Measurements from ENCODE around the gene APLP2.

Gene APLP2

GRCh38 chr11:130162733-130163132 is 93.0 kb downstream of the APLP2 start:
- Histone ChIP-seq H2AFZ (ENCODE audit: low read depth, low read length) (no peak overlapping the region), H3K79me2 (ENCODE audit: low read length) (peaks cover 66% of the 10 kb centered on the region), H3K4me3 (ENCODE audit: low read length) (no peak overlapping the region), H3K27ac (ENCODE audit: low read length) (no peak overlapping the region), H3K36me3 (replicated peaks; ENCODE audit: low read depth, low read length) (peaks cover 9% of the 10 kb centered on the region), H3K27me3 (ENCODE audit: low read depth, low read length) (peaks cover 17% of the 10 kb centered on the region), H3K4me1 (ENCODE audit: low read length) (peaks cover 64% of the 10 kb centered on the region), H3K9ac (ENCODE audit: low read length) (no peak overlapping the region), H3K9me3 (ENCODE audit: insufficient read depth, low read length) (no peaks in the 10 kb centered on the region), H3K4me2 (ENCODE audit: low read length) (peak overlapping the region; percentile 90), H4K20me1 (ENCODE audit: insufficient read depth, low read length) (peaks cover 47% of the 10 kb centered on the region)
- no peak for TF ChIP-seq EZH2phosphoT487 (IDR thresholded peaks at IDR 0.05; ENCODE audit: low read depth)
- no peak for TF ChIP-seq CTCF (IDR thresholded peaks at IDR 0.05; ENCODE audit: low read depth, low read length)

GRCh38 chr11:130163346-130164220 is 93.9 kb downstream of the APLP2 start:
- Histone ChIP-seq H2AFZ (ENCODE audit: low read depth, low read length) (no peak overlapping the region), H3K4me2 (ENCODE audit: low read length) (peak overlapping the region; percentile 90), H3K4me1 (ENCODE audit: low read length) (peaks cover 70% of the 10 kb centered on the region), H3K9me3 (ENCODE audit: insufficient read depth, low read length) (no peaks in the 10 kb centered on the region), H3K36me3 (replicated peaks; ENCODE audit: low read depth, low read length) (peaks cover 10% of the 10 kb centered on the region), H3K4me3 (ENCODE audit: low read length) (peak overlapping the region; percentile 42), H4K20me1 (ENCODE audit: insufficient read depth, low read length) (peaks cover 56% of the 10 kb centered on the region), H3K27me3 (ENCODE audit: low read depth, low read length) (peaks cover 9% of the 10 kb centered on the region), H3K79me2 (ENCODE audit: low read length) (peaks cover 75% of the 10 kb centered on the region), H3K9ac (ENCODE audit: low read length) (peak overlapping the region; percentile 19; the same call in 1 of the 2 replicates), H3K27ac (ENCODE audit: low read length) (peak overlapping the region; percentile 40)
- TF ChIP-seq CTCF (IDR thresholded peaks at IDR 0.05; ENCODE audit: low read depth, low read length) (no peak), EZH2phosphoT487 (IDR thresholded peaks at IDR 0.05; ENCODE audit: low read depth) (no peak)

- Histone ChIP-seq H3K9me3 (ENCODE audit: insufficient read depth, low read length) (no peaks in the 10 kb centered on the region), H3K4me2 (ENCODE audit: low read length) (peak overlapping the region; percentile 90), H3K79me2 (ENCODE audit: low read length) (peaks cover 80% of the 10 kb centered on the region), H3K4me1 (ENCODE audit: low read length) (peaks cover 70% of the 10 kb centered on the region), H3K36me3 (replicated peaks; ENCODE audit: low read depth, low read length) (peaks cover 11% of the 10 kb centered on the region), H2AFZ (ENCODE audit: low read depth, low read length) (no peak overlapping the region), H3K9ac (ENCODE audit: low read length) (no peak overlapping the region), H4K20me1 (ENCODE audit: insufficient read depth, low read length) (peaks cover 59% of the 10 kb centered on the region), H3K4me3 (ENCODE audit: low read length) (peak overlapping the region; percentile 42), H3K27me3 (ENCODE audit: low read depth, low read length) (peaks cover 3% of the 10 kb centered on the region), H3K27ac (ENCODE audit: low read length) (peak overlapping the region; percentile 40)
- no peak for TF ChIP-seq EZH2phosphoT487 (IDR thresholded peaks at IDR 0.05; ENCODE audit: low read depth)
- no peak for TF ChIP-seq CTCF (IDR thresholded peaks at IDR 0.05; ENCODE audit: low read depth, low read length)
Measured at GRCh38 chr11:130164221-130164570, 94.5 kb downstream of the APLP2 start.

DNA sequence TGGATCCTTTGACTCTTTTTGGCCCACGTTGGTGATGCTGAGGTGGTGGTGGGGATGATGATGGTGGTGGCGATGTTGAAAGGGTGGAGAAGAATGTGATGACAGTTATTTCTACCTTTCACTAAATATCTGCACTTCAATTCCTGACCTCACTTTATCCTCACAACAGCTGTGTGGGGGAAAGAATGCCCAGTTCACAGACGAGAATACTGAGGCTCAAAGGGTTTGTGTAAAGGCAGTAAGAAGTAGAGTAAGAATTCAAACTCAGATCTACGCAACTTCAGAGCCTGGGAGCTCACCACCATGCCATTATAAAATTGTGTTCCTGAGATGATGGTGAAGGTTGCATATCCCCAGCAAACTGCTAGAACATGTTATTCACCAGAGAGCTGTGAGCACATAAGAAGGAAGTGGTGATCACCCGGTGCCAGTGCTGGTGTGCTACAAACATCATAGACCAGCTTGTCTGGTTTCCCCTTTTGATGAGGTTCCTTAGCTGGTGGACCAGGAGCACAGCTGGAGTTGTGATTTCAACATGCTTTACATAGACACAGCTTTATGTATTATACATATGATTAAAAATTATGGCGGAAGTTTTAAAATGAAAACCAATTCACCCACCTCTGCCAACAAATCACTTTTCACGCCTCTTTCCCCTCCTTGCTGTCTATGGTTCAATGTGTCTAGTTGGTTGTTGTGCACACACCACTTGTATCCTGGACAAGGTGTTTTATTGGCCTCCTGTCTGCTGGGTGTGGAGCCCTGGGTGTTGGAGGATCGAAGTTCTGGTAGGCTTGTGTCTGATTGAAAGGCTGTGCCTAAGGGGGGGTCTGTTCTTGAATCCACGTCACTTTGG is 96.1 kb downstream of the APLP2 start:
- H3K9ac ChIP-seq (ENCODE audit: low read length) = peak overlapping the region; percentile 61
- H3K9me3 ChIP-seq (ENCODE audit: insufficient read depth, low read length) = no peaks in the 10 kb centered on the region
- peaks cover 70% of the 10 kb centered on the region for H3K4me1 ChIP-seq (ENCODE audit: low read length)
- TF ChIP-seq CTCF (IDR thresholded peaks at IDR 0.05; ENCODE audit: low read depth, low read length) = no peak
- TF ChIP-seq EZH2phosphoT487 (IDR thresholded peaks at IDR 0.05; ENCODE audit: low read depth) = no peak
- H3K4me3 ChIP-seq (ENCODE audit: low read length) = peak overlapping the region; percentile 63
- peaks cover 75% of the 10 kb centered on the region for H4K20me1 ChIP-seq (ENCODE audit: insufficient read depth, low read length)
- peak overlapping the region; percentile 92 for H3K27ac ChIP-seq (ENCODE audit: low read length)
- H3K27me3 ChIP-seq (ENCODE audit: low read depth, low read length) = no peaks in the 10 kb centered on the region
- peaks cover 14% of the 10 kb centered on the region for H3K36me3 ChIP-seq (replicated peaks; ENCODE audit: low read depth, low read length)
- H3K4me2 ChIP-seq (ENCODE audit: low read length) = peak overlapping the region; percentile 84
- no peak overlapping the region for H2AFZ ChIP-seq (ENCODE audit: low read depth, low read length)
- H3K79me2 ChIP-seq (ENCODE audit: low read length) = peaks cover 87% of the 10 kb centered on the region

Data from OCI-LY3 (cell line).